Stimulated activated naive B cell treated with anti-CD40 and anti-IgM and Interleukin-4, amounts not matched to agents 10 μg/mL and 1 μg/mL and 100 μg/mL, for 72 hours (primary cell): ENCODE measurements around the gene CA11.
A peak's percentile ranks its signal among the peaks of the same experiment; 100 is the strongest.

ENCODE experiments used
- ATAC-seq, 2 donors: fragments of 150-1000 bp; cut with Tn5 transposase; replicated peaks; 2 replicates each; pipeline ENCODE4 v1.10.0; 2021; ENCODE audit warnings: moderate library complexity in 1 of 2
- DNase-seq: peaks from one replicate; pipeline ENCODE4 v3.0.0; 2021
- H3K27ac Mint-ChIP-seq: one replicate; pipeline ENCODE4 v1.8.0; 2022; ENCODE audit warnings: mild to moderate bottlenecking, mixed read lengths
- H3K27me3 Mint-ChIP-seq, 2 donors: one replicate each; pipeline ENCODE4 v1.8.0; 2022; ENCODE audit warnings: mixed read lengths in 2 of 2
- H3K36me3 Mint-ChIP-seq, 2 donors: one replicate each; pipeline ENCODE4 v1.8.0; 2022; ENCODE audit warnings: mixed read lengths in 2 of 2, mild to moderate bottlenecking in 1 of 2
- H3K4me1 Mint-ChIP-seq, 2 donors: one replicate each; pipeline ENCODE4 v1.8.0; 2022; ENCODE audit warnings: mixed read lengths in 2 of 2, mild to moderate bottlenecking in 1 of 2
- H3K4me3 Mint-ChIP-seq, 2 donors: one replicate each; pipeline ENCODE4 v1.8.0; 2022; ENCODE audit warnings: mild to moderate bottlenecking in 2 of 2, mixed read lengths in 2 of 2, moderate library complexity in 1 of 2
- H3K9me3 Mint-ChIP-seq, 2 donors: one replicate each; pipeline ENCODE4 v1.8.0; 2022; ENCODE audit warnings: mixed read lengths in 2 of 2, mild to moderate bottlenecking in 1 of 2

CA11 gene

GRCh38 chr19:48674921-48675824 is 29.2 kb upstream of the CA11 start:
- peak overlapping the region; percentile 62 for H3K27ac Mint-ChIP-seq
- H3K9me3 Mint-ChIP-seq, result no peaks in the 10 kb centered on the region
- DNase-seq (peak; percentile 70), ATAC-seq (peak; percentile 92 to 93)
- H3K36me3 Mint-ChIP-seq, result no peaks in the 10 kb centered on the region
- H3K4me1 Mint-ChIP-seq, result peaks cover 6 to 9% of the 10 kb centered on the region in 2 donors
- H3K4me3 Mint-ChIP-seq, result no peak overlapping the region
- peaks cover 0 to 13% of the 10 kb centered on the region in 2 donors for H3K27me3 Mint-ChIP-seq

GRCh38 chr19:48674216-48674809 is 28.3 kb upstream of the CA11 start:
- DNase-seq, result no peak
- H3K4me1 Mint-ChIP-seq, result peaks cover 6 to 9% of the 10 kb centered on the region in 2 donors
- H3K9me3 Mint-ChIP-seq, result peaks cover 5 to 7% of the 10 kb centered on the region in 2 donors
- no peak overlapping the region for H3K4me3 Mint-ChIP-seq
- H3K27me3 Mint-ChIP-seq, result peaks cover 0 to 13% of the 10 kb centered on the region in 2 donors
- no peak for ATAC-seq
- H3K27ac Mint-ChIP-seq, result peak overlapping the region; percentile 56
- H3K36me3 Mint-ChIP-seq, result no peaks in the 10 kb centered on the region

GRCh38 chr19:48673436-48674100 is 27.6 kb upstream of the CA11 start:
- Mint-ChIP-seq H3K36me3 (no peaks in the 10 kb centered on the region), H3K9me3 (peaks cover 7 to 8% of the 10 kb centered on the region in 2 donors), H3K4me3 (no peak overlapping the region), H3K4me1 (peaks cover 6 to 9% of the 10 kb centered on the region in 2 donors), H3K27me3 (peaks cover 0 to 13% of the 10 kb centered on the region in 2 donors), H3K27ac (peak overlapping the region; percentile 66)
- ATAC-seq, result no peak
- no peak for DNase-seq

GRCh38 chr19:48672994-48673393 is 27.0 kb upstream of the CA11 start, which contains the start of gene NTN5:
Gene NTN5, minus strand, starts transcription at chr19:48673017. Its CDS starts 2,031 bp downstream, at chr19:48670986.
- peaks cover 0 to 13% of the 10 kb centered on the region in 2 donors for H3K27me3 Mint-ChIP-seq
- H3K27ac Mint-ChIP-seq, result peak within 1 kb of the TSS; percentile 66
- no peak within 1 kb of the TSS for H3K4me3 Mint-ChIP-seq
- DNase-seq, result no peak
- no peaks in the 10 kb centered on the region for H3K36me3 Mint-ChIP-seq
- peaks cover 6 to 9% of the 10 kb centered on the region in 2 donors for H3K4me1 Mint-ChIP-seq
- ATAC-seq, result no peak
- peaks cover 7 to 8% of the 10 kb centered on the region in 2 donors for H3K9me3 Mint-ChIP-seq

GRCh38 chr19:48671446-48671995 is 25.5 kb upstream of the CA11 start:
- H3K27me3 Mint-ChIP-seq, result peaks cover 0 to 13% of the 10 kb centered on the region in 2 donors
- H3K27ac Mint-ChIP-seq, result no peak overlapping the region
- peaks cover 7 to 8% of the 10 kb centered on the region in 2 donors for H3K9me3 Mint-ChIP-seq
- no peaks in the 10 kb centered on the region for H3K36me3 Mint-ChIP-seq
- DNase-seq (no peak), ATAC-seq (no peak)
- H3K4me1 Mint-ChIP-seq, result peaks cover 6 to 9% of the 10 kb centered on the region in 2 donors
- no peak overlapping the region for H3K4me3 Mint-ChIP-seq

GRCh38 chr19:48670699-48671445 is 24.9 kb upstream of the CA11 start:
- Mint-ChIP-seq H3K27me3 (peaks cover 0 to 9% of the 10 kb centered on the region in 2 donors), H3K36me3 (no peaks in the 10 kb centered on the region)

GRCh38 chr19:48669903-48670668 is 24.1 kb upstream of the CA11 start:
- Mint-ChIP-seq H3K4me1 (peaks cover 2 to 3% of the 10 kb centered on the region in 2 donors), H3K36me3 (no peaks in the 10 kb centered on the region), H3K9me3 (peaks cover 7 to 8% of the 10 kb centered on the region in 2 donors), H3K27me3 (peaks cover 0 to 1% of the 10 kb centered on the region in 2 donors), H3K27ac (no peak overlapping the region), H3K4me3 (no peak overlapping the region)
- no peak for ATAC-seq
- DNase-seq, result no peak

More at GRCh38 chr19:48670699-48671445, 24.9 kb upstream of the CA11 start:
- Mint-ChIP-seq H3K4me3 (no peak overlapping the region), H3K27ac (no peak overlapping the region), H3K4me1 (peaks cover 6 to 9% of the 10 kb centered on the region in 2 donors), H3K9me3 (peaks cover 7 to 8% of the 10 kb centered on the region in 2 donors)
- ATAC-seq (no peak), DNase-seq (no peak)

GRCh38 chr19:48668761-48669160 is 22.8 kb upstream of the CA11 start:
- ATAC-seq (no peak), DNase-seq (no peak)
- Mint-ChIP-seq H3K4me3 (no peak overlapping the region), H3K36me3 (no peaks in the 10 kb centered on the region), H3K4me1 (no peaks in the 10 kb centered on the region), H3K9me3 (peaks cover 7 to 8% of the 10 kb centered on the region in 2 donors), H3K27ac (no peak overlapping the region), H3K27me3 (no peaks in the 10 kb centered on the region)

- Mint-ChIP-seq H3K4me1 (no peaks in the 10 kb centered on the region), H3K36me3 (no peaks in the 10 kb centered on the region), H3K27me3 (no peaks in the 10 kb centered on the region), H3K27ac (no peak overlapping the region), H3K4me3 (no peak overlapping the region), H3K9me3 (peaks cover 7 to 8% of the 10 kb centered on the region in 2 donors)
- ATAC-seq (no peak), DNase-seq (no peak)
These were observed 22.3 kb upstream of the CA11 start for GRCh38 chr19:48668332-48668731.

GRCh38 chr19:48665786-48666185 is 19.8 kb upstream of the CA11 start:
- ATAC-seq, result no peak
- Mint-ChIP-seq H3K4me1 (peaks cover 4 to 6% of the 10 kb centered on the region in 2 donors), H3K27ac (no peak overlapping the region), H3K4me3 (no peak overlapping the region), H3K36me3 (no peaks in the 10 kb centered on the region), H3K9me3 (peaks cover 7 to 8% of the 10 kb centered on the region in 2 donors), H3K27me3 (no peaks in the 10 kb centered on the region)
- DNase-seq, result no peak

GRCh38 chr19:48664476-48664875 is 18.5 kb upstream of the CA11 start:
- no peak overlapping the region for H3K27ac Mint-ChIP-seq
- H3K4me1 Mint-ChIP-seq, result peaks cover 6 to 9% of the 10 kb centered on the region in 2 donors
- peaks cover under 1 to 3% of the 10 kb centered on the region in 2 donors for H3K9me3 Mint-ChIP-seq
- no peaks in the 10 kb centered on the region for H3K36me3 Mint-ChIP-seq
- DNase-seq (no peak), ATAC-seq (no peak)
- no peak overlapping the region for H3K4me3 Mint-ChIP-seq
- no peaks in the 10 kb centered on the region for H3K27me3 Mint-ChIP-seq

- Mint-ChIP-seq H3K36me3 (no peaks in the 10 kb centered on the region), H3K27ac (no peak overlapping the region), H3K4me3 (no peak overlapping the region), H3K9me3 (peaks cover 0 to under 1% of the 10 kb centered on the region in 2 donors), H3K4me1 (peaks cover 8 to 9% of the 10 kb centered on the region in 2 donors), H3K27me3 (no peaks in the 10 kb centered on the region)
- no peak for DNase-seq
- no peak for ATAC-seq
These were observed 17.7 kb upstream of the CA11 start for GRCh38 chr19:48663667-48664066.

- Mint-ChIP-seq H3K27me3 (no peaks in the 10 kb centered on the region), H3K4me3 (no peak overlapping the region), H3K36me3 (no peaks in the 10 kb centered on the region), H3K27ac (peak overlapping the region; percentile 97), H3K9me3 (no peaks in the 10 kb centered on the region), H3K4me1 (peaks cover 8 to 9% of the 10 kb centered on the region in 2 donors)
- ATAC-seq, result no peak
- DNase-seq, result no peak
These were observed 15.7 kb upstream of the CA11 start for GRCh38 chr19:48661711-48662090.
